Fibroblast of gingiva (primary cell): ENCODE data around the gene BSCL2.
"Not testable (repeated sequence)": the region's sequence is repeated elsewhere in the genome, so short reads cannot be mapped to it uniquely, and the experiment has no call there.

Experiments used
- DNase-seq: peaks from one replicate; pipeline ENCODE4 v3.0.0-alpha.2; 2011; ENCODE audit warnings: low read depth

BSCL2 gene

GRCh38 chr11:62719302-62719978 is 12.2 kb upstream of the BSCL2 start:
- peak; percentile 74 for DNase-seq

GRCh38 chr11:62716816-62717215 is 9.6 kb upstream of the BSCL2 start:
- DNase-seq = no peak

GRCh38 chr11:62716206-62716605 is 9.0 kb upstream of the BSCL2 start:
- DNase-seq = no peak

- no peak for DNase-seq
Observed at GRCh38 chr11:62715150-62716130, 8.2 kb upstream of the BSCL2 start.

- no peak for DNase-seq
Observed at GRCh38 chr11:62713343-62713742, 6.1 kb upstream of the BSCL2 start.

GRCh38 chr11:62712861-62713260 is 5.6 kb upstream of the BSCL2 start:
- no peak for DNase-seq

GRCh38 chr11:62712276-62712812 is 5.1 kb upstream of the BSCL2 start:
- no peak for DNase-seq

- DNase-seq = peak; percentile 48
Observed at GRCh38 chr11:62710001-62710345, 2.7 kb upstream of the BSCL2 start.

GRCh38 chr11:62709247-62710000 is 2.2 kb upstream of the BSCL2 start:
- DNase-seq = peak; percentile 97

- DNase-seq = no peak
Observed at GRCh38 chr11:62708793-62709192, 1.6 kb upstream of the BSCL2 start.

- DNase-seq = no peak
Observed at GRCh38 chr11:62708392-62708791, 1.2 kb upstream of the BSCL2 start.

GRCh38 chr11:62706850-62707247 is 375 bp downstream of the BSCL2 start:
- no peak for DNase-seq

GRCh38 chr11:62705880-62706849 is 1.1 kb downstream of the BSCL2 start:
- peak; percentile 93 for DNase-seq

GRCh38 chr11:62705413-62705812 is 1.8 kb downstream of the BSCL2 start:
- DNase-seq = peak; percentile 40

GRCh38 chr11:62703921-62704320 is 3.3 kb downstream of the BSCL2 start:
- not testable (repeated sequence) for DNase-seq

- no peak for DNase-seq
Observed at GRCh38 chr11:62702246-62702645, 5.0 kb downstream of the BSCL2 start.

GRCh38 chr11:62694455-62695167 is 12.6 kb downstream of the BSCL2 start:
- peak; percentile 81 for DNase-seq

GRCh38 chr11:62693624-62694023 is 13.6 kb downstream of the BSCL2 start:
- not testable (repeated sequence) for DNase-seq

- DNase-seq = peak; percentile 96
Observed at GRCh38 chr11:62689421-62690183, 17.6 kb downstream of the BSCL2 start, which contains the start of gene LRRN4CL. TSS of gene LRRN4CL (minus strand) at chr11:62689530. CDS start at chr11:62688508, 1,022 bp downstream.
